ENCODE results near the gene GUCY1B1. TPM values are rescaled to one million over a fixed set of nuclear protein-coding genes. Genes with fewer than 3 reads are reported as not detected.
"Not testable (repeated sequence)": the region's sequence is repeated elsewhere in the genome, so short reads cannot be mapped to it uniquely, and the experiment has no call there.

GUCY1B1 gene
- total and polyA plus RNA-seq, 2 experiments from 2014 or later = 8.6 to 16.7 TPM

DNA sequence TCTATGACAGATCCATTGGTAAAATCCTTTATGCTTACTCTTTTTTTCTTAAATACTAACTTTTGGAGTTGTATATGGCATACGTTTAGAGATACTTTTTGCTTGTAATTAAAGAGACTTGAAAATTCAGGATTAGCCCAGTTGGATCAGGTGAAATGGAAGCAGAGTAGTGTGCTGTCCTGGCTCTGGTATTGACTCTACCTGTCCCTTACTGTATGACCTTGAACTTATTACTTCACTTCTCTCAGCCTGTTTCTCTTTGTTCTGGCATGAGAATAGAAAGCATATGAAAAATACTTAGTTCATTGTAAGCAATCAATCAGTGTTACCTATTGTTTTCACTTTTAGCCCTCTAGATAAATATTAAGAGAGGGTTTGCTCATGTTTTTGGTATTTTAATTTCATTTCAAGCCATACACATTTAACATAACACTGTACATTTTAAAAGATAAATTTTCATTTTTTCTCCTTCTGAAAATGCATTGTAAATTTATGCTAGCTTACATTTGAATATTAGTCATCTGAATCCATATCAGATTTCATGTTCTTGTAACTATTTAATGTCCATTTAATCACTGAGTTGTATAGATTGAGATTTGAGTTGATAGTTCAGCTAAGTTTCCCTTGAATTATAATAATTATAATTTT, 35.9 kb downstream of the GUCY1B1 start:
- no peaks in the 10 kb centered on the region for H3K27me3 ChIP-seq
- no peak overlapping the region for H3K27ac ChIP-seq
- no peaks in the 10 kb centered on the region for H3K36me3 ChIP-seq (replicated peaks; ENCODE audit: insufficient read depth, low read depth)
- no peaks in the 10 kb centered on the region for H3K9me3 ChIP-seq (ENCODE audit: low read depth)
- H3K4me2 ChIP-seq = no peak overlapping the region
- no peaks in the 10 kb centered on the region for H3K9me2 ChIP-seq (replicated peaks; ENCODE audit: insufficient read depth)
- TF ChIP-seq EZH2 (IDR thresholded peaks at IDR 0.05; ENCODE audit: borderline replicate concordance) (no peak), EZH2phosphoT487 (IDR thresholded peaks at IDR 0.05; ENCODE audit: low read depth, severe bottlenecking, unreplicated experiment) (no peak)
- no peaks in the 10 kb centered on the region for H3K4me1 ChIP-seq (ENCODE audit: insufficient read depth)
- no peaks in the 10 kb centered on the region for H3K79me2 ChIP-seq
- WGBS (ENCODE audit: low lambda C conversion rate, missing lambda C conversion rate) = 92% methylated on average over 1 of the region's 1 CpG
- DNase-seq (ENCODE audit: low spot score) = no peak
- no peaks in the 10 kb centered on the region for H4K20me1 ChIP-seq (ENCODE audit: insufficient read depth, poor library complexity, severe bottlenecking)
- H2AFZ ChIP-seq = no peak overlapping the region
- no peak overlapping the region for H3K4me3 ChIP-seq

DNA sequence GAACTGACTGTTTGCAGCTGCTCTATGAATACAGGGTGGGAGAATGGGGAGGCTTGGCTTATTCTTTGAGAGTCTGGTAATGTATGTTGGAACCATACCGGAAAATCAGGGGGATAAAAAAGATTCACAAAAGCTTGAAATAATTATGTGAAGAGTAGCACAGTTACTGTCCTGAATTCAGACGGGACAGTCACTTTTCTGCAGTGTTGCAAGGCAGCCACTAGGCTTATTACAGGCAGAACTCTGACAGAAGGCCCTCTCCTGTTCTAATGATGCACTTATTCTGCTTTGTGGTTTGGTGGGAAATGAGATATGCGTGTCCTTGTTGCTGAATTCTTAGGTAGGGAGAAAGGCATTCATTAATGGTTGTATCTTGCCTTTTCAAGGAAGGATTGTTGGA, 37.2 kb downstream of the GUCY1B1 start:
- Histone ChIP-seq H4K20me1 (ENCODE audit: insufficient read depth, poor library complexity, severe bottlenecking) (no peaks in the 10 kb centered on the region), H3K27ac (no peak overlapping the region), H3K4me2 (no peak overlapping the region), H3K9me2 (replicated peaks; ENCODE audit: insufficient read depth) (no peaks in the 10 kb centered on the region), H3K36me3 (replicated peaks; ENCODE audit: insufficient read depth, low read depth) (no peaks in the 10 kb centered on the region), H3K9me3 (ENCODE audit: low read depth) (no peaks in the 10 kb centered on the region), H3K79me2 (no peaks in the 10 kb centered on the region), H3K27me3 (no peaks in the 10 kb centered on the region), H3K4me3 (no peak overlapping the region), H3K4me1 (ENCODE audit: insufficient read depth) (no peaks in the 10 kb centered on the region), H2AFZ (no peak overlapping the region)
- DNase-seq (ENCODE audit: low spot score) = peak; percentile 37
- TF ChIP-seq EZH2 (IDR thresholded peaks at IDR 0.05; ENCODE audit: borderline replicate concordance) (no peak), EZH2phosphoT487 (IDR thresholded peaks at IDR 0.05; ENCODE audit: low read depth, severe bottlenecking, unreplicated experiment) (no peak)
- TF ChIP-seq, protein P1, sequence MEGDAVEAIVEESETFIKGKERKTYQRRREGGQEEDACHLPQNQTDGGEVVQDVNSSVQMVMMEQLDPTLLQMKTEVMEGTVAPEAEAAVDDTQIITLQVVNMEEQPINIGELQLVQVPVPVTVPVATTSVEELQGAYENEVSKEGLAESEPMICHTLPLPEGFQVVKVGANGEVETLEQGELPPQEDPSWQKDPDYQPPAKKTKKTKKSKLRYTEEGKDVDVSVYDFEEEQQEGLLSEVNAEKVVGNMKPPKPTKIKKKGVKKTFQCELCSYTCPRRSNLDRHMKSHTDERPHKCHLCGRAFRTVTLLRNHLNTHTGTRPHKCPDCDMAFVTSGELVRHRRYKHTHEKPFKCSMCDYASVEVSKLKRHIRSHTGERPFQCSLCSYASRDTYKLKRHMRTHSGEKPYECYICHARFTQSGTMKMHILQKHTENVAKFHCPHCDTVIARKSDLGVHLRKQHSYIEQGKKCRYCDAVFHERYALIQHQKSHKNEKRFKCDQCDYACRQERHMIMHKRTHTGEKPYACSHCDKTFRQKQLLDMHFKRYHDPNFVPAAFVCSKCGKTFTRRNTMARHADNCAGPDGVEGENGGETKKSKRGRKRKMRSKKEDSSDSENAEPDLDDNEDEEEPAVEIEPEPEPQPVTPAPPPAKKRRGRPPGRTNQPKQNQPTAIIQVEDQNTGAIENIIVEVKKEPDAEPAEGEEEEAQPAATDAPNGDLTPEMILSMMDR (IDR thresholded peaks at IDR 0.05; ENCODE audit: poor library complexity) = peak; percentile 23
- WGBS (ENCODE audit: low lambda C conversion rate, missing lambda C conversion rate) = 45% methylated on average over 3 of the region's 3 CpGs

DNA sequence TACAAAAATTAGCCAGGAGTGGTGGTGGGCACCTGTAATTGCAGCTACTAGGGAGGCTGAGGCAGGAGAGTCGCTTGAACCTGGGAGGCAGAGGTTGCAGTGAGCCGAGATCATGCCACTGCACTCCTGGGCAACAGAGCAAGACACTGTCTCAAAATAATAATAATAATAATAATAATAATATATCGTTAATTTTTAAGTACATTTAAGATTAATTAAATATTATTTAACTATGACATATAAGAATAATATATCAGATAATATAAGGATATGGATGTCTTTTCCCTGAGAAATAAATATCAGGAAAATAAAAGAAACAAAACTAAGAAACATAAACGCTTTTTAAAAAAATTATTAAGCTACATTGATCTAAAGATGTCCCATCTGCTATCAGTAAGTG, 38.8 kb downstream of the GUCY1B1 start:
- not testable (repeated sequence) for H3K4me3 ChIP-seq; DNase-seq (ENCODE audit: low spot score); H3K27ac ChIP-seq; H4K20me1 ChIP-seq (ENCODE audit: insufficient read depth, poor library complexity, severe bottlenecking); H3K4me2 ChIP-seq; H3K27me3 ChIP-seq; H3K36me3 ChIP-seq (replicated peaks; ENCODE audit: insufficient read depth, low read depth); H3K79me2 ChIP-seq; H3K9me3 ChIP-seq (ENCODE audit: low read depth); H2AFZ ChIP-seq; H3K9me2 ChIP-seq (replicated peaks; ENCODE audit: insufficient read depth); H3K4me1 ChIP-seq (ENCODE audit: insufficient read depth)
- WGBS (ENCODE audit: low lambda C conversion rate, missing lambda C conversion rate) = 95% methylated on average over 4 of the region's 4 CpGs

DNA sequence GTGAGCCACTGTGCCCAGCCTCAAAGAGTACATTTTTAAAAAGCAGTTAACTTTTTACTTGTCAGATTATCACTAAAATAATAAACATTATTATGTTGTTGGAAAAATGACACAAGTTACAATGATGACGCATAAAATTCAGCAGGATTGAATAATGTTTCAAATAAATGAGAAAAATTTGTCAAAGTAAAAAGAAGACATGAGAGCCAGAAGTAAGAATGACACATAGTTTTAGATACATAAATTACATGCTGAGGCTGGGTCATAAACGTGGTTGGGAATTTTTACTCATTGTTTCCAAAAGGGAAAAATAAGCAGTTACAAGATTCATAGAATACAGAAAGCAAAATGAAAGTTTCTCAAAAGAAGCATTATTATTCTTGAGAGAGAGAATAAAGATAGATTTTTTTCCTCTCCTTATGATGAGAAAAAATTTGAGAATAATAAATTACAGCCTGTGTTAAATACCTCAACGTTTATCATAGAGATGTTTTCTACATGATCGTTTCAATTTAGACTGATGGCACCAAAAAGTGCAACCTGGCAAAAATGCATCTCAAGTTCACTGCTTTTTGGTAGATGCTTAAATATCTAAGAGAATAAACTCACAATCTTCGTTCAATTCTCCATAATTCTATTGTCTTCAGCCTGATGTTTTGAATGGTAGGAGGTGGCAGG, 40.4 kb downstream of the GUCY1B1 start:
- no peak overlapping the region for H3K4me2 ChIP-seq

More for the DNA sequence above, 40.4 kb downstream of the GUCY1B1 start:
- H3K27ac ChIP-seq = no peak overlapping the region
- H3K36me3 ChIP-seq (replicated peaks; ENCODE audit: insufficient read depth, low read depth) = no peaks in the 10 kb centered on the region
- 87% methylated on average over 5 of the region's 5 CpGs for WGBS (ENCODE audit: low lambda C conversion rate, missing lambda C conversion rate)
- no peaks in the 10 kb centered on the region for H3K9me3 ChIP-seq (ENCODE audit: low read depth)
- H3K4me1 ChIP-seq (ENCODE audit: insufficient read depth) = no peaks in the 10 kb centered on the region
- TF ChIP-seq EZH2phosphoT487 (IDR thresholded peaks at IDR 0.05; ENCODE audit: low read depth, severe bottlenecking, unreplicated experiment) (no peak), EZH2 (IDR thresholded peaks at IDR 0.05; ENCODE audit: borderline replicate concordance) (no peak)
- TF ChIP-seq, protein P1 (IDR thresholded peaks at IDR 0.05; ENCODE audit: poor library complexity) = no peak
- H3K4me3 ChIP-seq = no peak overlapping the region
- no peaks in the 10 kb centered on the region for H4K20me1 ChIP-seq (ENCODE audit: insufficient read depth, poor library complexity, severe bottlenecking)
- no peak overlapping the region for H2AFZ ChIP-seq
- no peaks in the 10 kb centered on the region for H3K9me2 ChIP-seq (replicated peaks; ENCODE audit: insufficient read depth)
- no peak for DNase-seq (ENCODE audit: low spot score)
- no peaks in the 10 kb centered on the region for H3K27me3 ChIP-seq
- no peaks in the 10 kb centered on the region for H3K79me2 ChIP-seq

Measured in hepatocyte (in vitro differentiated cells).